GM19035 (cell line): Measurements from ENCODE around the gene TEX47.
A peak's percentile ranks its signal among the peaks of the same experiment; 100 is the strongest.

Source experiments
- ATAC-seq: cut with Tn5 transposase; IDR thresholded peaks from one replicate; pipeline ENCODE4 v1.9.1; 2021; ENCODE audit not compliant: unreplicated experiment

TEX47 gene

GRCh38 chr7:88795553-88795952 is at the start of gene TEX47:
Gene TEX47, minus strand, starts transcription at chr7:88795737. Its CDS starts 795 bp downstream, at chr7:88794942.
- no peak for ATAC-seq

- ATAC-seq, result no peak
Measured at GRCh38 chr7:88845091-88845490, 49.6 kb upstream of the TEX47 start.

GRCh38 chr7:88842201-88842600 is 46.7 kb upstream of the TEX47 start:
- no peak for ATAC-seq

- ATAC-seq, result peak; percentile 96
Measured at GRCh38 chr7:88835147-88835728, 39.7 kb upstream of the TEX47 start.

- ATAC-seq, result peak; percentile 59
Measured at GRCh38 chr7:88826222-88826621, 30.7 kb upstream of the TEX47 start.

GRCh38 chr7:88818552-88818951 is 23.0 kb upstream of the TEX47 start:
- no peak for ATAC-seq

GRCh38 chr7:88806280-88807037 is 10.9 kb upstream of the TEX47 start:
- ATAC-seq, result no peak

GRCh38 chr7:88801046-88801445 is 5.5 kb upstream of the TEX47 start:
- no peak for ATAC-seq

- ATAC-seq, result no peak
Measured at GRCh38 chr7:88792361-88792760, 3.2 kb downstream of the TEX47 start.

- no peak for ATAC-seq
Measured at GRCh38 chr7:88791891-88792290, 3.6 kb downstream of the TEX47 start.

- no peak for ATAC-seq
Measured at GRCh38 chr7:88789480-88790064, 6.0 kb downstream of the TEX47 start.

GRCh38 chr7:88787777-88788176 is 7.8 kb downstream of the TEX47 start:
- no peak for ATAC-seq

GRCh38 chr7:88775838-88776237 is 19.7 kb downstream of the TEX47 start:
- ATAC-seq, result no peak

- no peak for ATAC-seq
Measured at GRCh38 chr7:88772776-88773175, 22.8 kb downstream of the TEX47 start.

- no peak for ATAC-seq
Measured at GRCh38 chr7:88771417-88771816, 24.1 kb downstream of the TEX47 start.

- ATAC-seq, result no peak
Measured at GRCh38 chr7:88761779-88762178, 33.8 kb downstream of the TEX47 start.

GRCh38 chr7:88760136-88760515 is 35.4 kb downstream of the TEX47 start:
- ATAC-seq, result no peak

GRCh38 chr7:88759230-88760135 is 36.1 kb downstream of the TEX47 start, which contains the start of gene ZNF804B:
Gene ZNF804B, plus strand, starts transcription at chr7:88759700. Its CDS starts 277 bp downstream, at chr7:88759977.
- no peak for ATAC-seq

GRCh38 chr7:88758381-88759229 is 36.9 kb downstream of the TEX47 start:
- ATAC-seq, result no peak

- no peak for ATAC-seq
Measured at GRCh38 chr7:88757371-88757770, 38.2 kb downstream of the TEX47 start.
